SK-N-MC (cell line): ENCODE measurements around the gene TBC1D7.

Experiments used
- DNase-seq: peaks from one replicate; pipeline ENCODE4 v3.0.0-alpha.2; 2011; ENCODE audit warnings: low read depth, low spot score
- H3K27ac ChIP-seq: fragments of 200-600 bp; sonication (generic); 2 replicates; pipeline ENCODE4 v1.5.1; 2016; ENCODE audit warnings: mixed run types
- H3K36me3 ChIP-seq: fragments of 200-600 bp; sonication (generic); 2 replicates; pipeline ENCODE4 v1.6.1; 2017; ENCODE audit warnings: antibody characterized with exemption, low read length, mixed read lengths; ENCODE audit not compliant: insufficient read depth
- H3K4me3 ChIP-seq: fragments of 200-600 bp; sonication (generic); 2 replicates; pipeline ENCODE4 v1.5.1; 2016
- H3K9ac ChIP-seq: fragments of 200-600 bp; sonication (generic); 2 replicates; pipeline ENCODE4 v1.8.0; 2017; ENCODE audit warnings: mixed run types, mixed read lengths; ENCODE audit not compliant: insufficient read length
- H3K9me3 ChIP-seq: fragments of 200-600 bp; sonication (generic); 2 replicates; pipeline ENCODE4 v1.6.1; 2017; ENCODE audit warnings: low read depth, mild to moderate bottlenecking, antibody characterized with exemption, low read length, moderate library complexity, mixed read lengths
- EZH2 ChIP-seq: fragments of 200-600 bp; sonication (generic); IDR thresholded peaks from one replicate; pipeline ENCODE4 v1.6.1; 2017; ENCODE audit warnings: antibody characterized with exemption
- FOXP2 ChIP-seq: optimal IDR thresholded peaks from 2 replicates; pipeline ENCODE3; 2011; ENCODE audit warnings: mild to moderate bottlenecking, moderate library complexity; ENCODE audit not compliant: insufficient read depth; ENCODE audit errors: extremely low read length, control extremely low read depth
- POLR2AphosphoS5 ChIP-seq: IDR thresholded peaks from 2 replicates; pipeline ENCODE4 v1.6.1; 2012; ENCODE audit warnings: mild to moderate bottlenecking, low read depth, low read length, borderline replicate concordance

TBC1D7 gene

DNA sequence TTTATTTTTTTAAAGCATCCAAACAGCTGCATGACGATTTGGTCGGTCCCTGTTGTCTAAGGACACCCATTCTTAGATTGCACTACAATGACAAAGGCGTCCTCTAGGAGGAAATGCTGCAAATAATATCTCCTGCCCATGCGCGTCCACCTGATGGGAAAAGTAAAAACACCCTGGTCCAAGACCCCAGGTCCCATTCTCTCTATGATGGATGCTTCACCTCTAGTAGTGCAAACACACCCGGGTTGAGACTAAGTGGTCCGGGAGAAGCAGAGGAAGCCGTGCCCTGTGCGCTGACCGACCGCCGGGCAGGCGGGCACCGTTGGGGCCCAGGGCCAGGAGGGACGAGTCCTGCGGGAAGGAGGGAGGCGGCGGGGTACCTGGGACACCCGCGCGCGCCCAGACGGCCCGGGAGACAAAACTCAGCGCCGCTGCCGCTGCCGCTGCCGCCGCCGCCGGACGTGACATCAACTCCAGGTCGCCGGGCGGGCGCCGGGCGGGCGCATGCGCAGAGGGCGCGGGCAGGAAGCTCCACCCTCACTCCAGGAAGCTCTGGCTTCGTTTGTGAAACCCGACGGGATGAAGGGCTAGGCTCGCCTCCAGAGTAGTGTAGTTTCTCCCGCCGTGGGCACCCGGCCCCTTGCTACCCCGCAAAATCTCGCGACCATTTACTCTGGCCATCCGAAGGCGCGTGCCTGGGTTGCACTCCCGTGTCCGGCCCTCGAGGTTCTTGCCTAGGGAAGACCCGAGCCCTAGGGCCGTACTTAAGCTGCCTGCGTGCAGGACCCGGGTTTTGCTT is at the start of gene TBC1D7:
Gene TBC1D7, minus strand, starts transcription at position 462 of the 799 bp plus-strand sequence. CDS start 1,639 bp downstream, outside the sequence.
- Histone ChIP-seq H3K9ac (peak within 1 kb of the TSS; percentile 90), H3K36me3 (peaks cover 21% of the 10 kb centered on the region), H3K27ac (peak within 1 kb of the TSS; percentile 34; the same call in 1 of the 2 replicates), H3K9me3 (no peaks in the 10 kb centered on the region), H3K4me3 (peak within 1 kb of the TSS; percentile 91)
- DNase-seq = no peak
- TF ChIP-seq EZH2 (no peak), POLR2AphosphoS5 (peak; percentile 95)

- Histone ChIP-seq H3K27ac (no peak overlapping the region), H3K9ac (no peak overlapping the region), H3K4me3 (no peak overlapping the region), H3K9me3 (no peaks in the 10 kb centered on the region), H3K36me3 (no peaks in the 10 kb centered on the region)
- TF ChIP-seq FOXP2 (no peak), EZH2 (no peak), POLR2AphosphoS5 (no peak)
- no peak for DNase-seq
These were observed 48.9 kb upstream of the TBC1D7 start for GRCh38 chr6:13377054-13377758.

- Histone ChIP-seq H3K9me3 (no peaks in the 10 kb centered on the region), H3K36me3 (no peaks in the 10 kb centered on the region), H3K9ac (no peak overlapping the region), H3K4me3 (no peak overlapping the region), H3K27ac (no peak overlapping the region)
- TF ChIP-seq FOXP2 = no peak
- TF ChIP-seq POLR2AphosphoS5 = no peak
- TF ChIP-seq EZH2 = no peak
- no peak for DNase-seq
These were observed 47.1 kb upstream of the TBC1D7 start for GRCh38 chr6:13375360-13375878.

- Histone ChIP-seq H3K9ac (no peak overlapping the region), H3K36me3 (no peaks in the 10 kb centered on the region), H3K9me3 (no peaks in the 10 kb centered on the region), H3K27ac (no peak overlapping the region), H3K4me3 (no peak overlapping the region)
- DNase-seq = no peak
- TF ChIP-seq FOXP2 = no peak
- TF ChIP-seq POLR2AphosphoS5 = no peak
- no peak for TF ChIP-seq EZH2
These were observed 45.6 kb upstream of the TBC1D7 start for GRCh38 chr6:13373919-13374318.

GRCh38 chr6:13373488-13373886 is 45.1 kb upstream of the TBC1D7 start:
- H3K9ac ChIP-seq = no peak overlapping the region
- no peak for TF ChIP-seq FOXP2
- no peak for TF ChIP-seq POLR2AphosphoS5
- TF ChIP-seq EZH2 = no peak
- no peaks in the 10 kb centered on the region for H3K9me3 ChIP-seq
- no peak for DNase-seq
- no peak overlapping the region for H3K27ac ChIP-seq
- H3K36me3 ChIP-seq = no peaks in the 10 kb centered on the region
- H3K4me3 ChIP-seq = no peak overlapping the region

GRCh38 chr6:13372688-13373487 is 44.6 kb upstream of the TBC1D7 start:
- no peak overlapping the region for H3K9ac ChIP-seq
- DNase-seq = no peak
- TF ChIP-seq FOXP2 (no peak), EZH2 (no peak), POLR2AphosphoS5 (no peak)
- no peak overlapping the region for H3K27ac ChIP-seq
- H3K9me3 ChIP-seq = no peaks in the 10 kb centered on the region
- no peak overlapping the region for H3K4me3 ChIP-seq
- H3K36me3 ChIP-seq = no peaks in the 10 kb centered on the region

DNA sequence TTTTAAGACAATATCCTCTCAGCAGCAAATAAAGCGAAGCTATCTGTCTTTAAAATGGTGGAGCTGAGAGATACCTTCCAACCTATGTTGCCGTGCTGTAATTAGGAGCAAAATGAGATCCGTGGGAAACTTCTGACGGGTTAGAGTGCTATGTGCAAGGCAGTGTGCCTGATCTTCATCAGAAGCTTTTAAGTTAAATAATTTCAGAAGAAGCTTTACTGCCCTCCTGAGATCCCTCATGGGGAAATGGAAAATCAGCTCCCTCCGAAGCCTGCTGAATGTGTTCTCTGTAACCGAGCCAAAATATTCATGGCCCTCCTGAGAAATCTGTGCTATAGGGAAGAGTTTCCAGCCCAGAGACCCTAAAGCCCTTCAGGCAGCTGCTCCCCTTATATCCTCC is 43.7 kb upstream of the TBC1D7 start:
- no peak for TF ChIP-seq EZH2
- no peak for TF ChIP-seq POLR2AphosphoS5
- TF ChIP-seq FOXP2 = no peak
- H3K36me3 ChIP-seq = no peaks in the 10 kb centered on the region
- peak overlapping the region; percentile 51 for H3K4me3 ChIP-seq
- peak overlapping the region; percentile 54; the same call in 1 of the 2 replicates for H3K27ac ChIP-seq
- peak; percentile 26 for DNase-seq
- H3K9me3 ChIP-seq = no peaks in the 10 kb centered on the region
- no peak overlapping the region for H3K9ac ChIP-seq
